H9 (cell line): ENCODE data around the gene EDNRA. TPM values are rescaled to one million over a fixed set of nuclear protein-coding genes. Genes with fewer than 3 reads are reported as not detected.

Source experiments
- DNase-seq: peaks from one replicate; pipeline ENCODE4 v3.0.0-alpha.2; 2017
- H2AFZ ChIP-seq: one replicate; pipeline ENCODE4 v1.6.1; 2013; ENCODE audit warnings: mild to moderate bottlenecking, low read length, control low read depth, moderate library complexity
- H2AK5ac ChIP-seq: 2 replicates; pipeline ENCODE4 v1.6.1; 2013; ENCODE audit warnings: low read length, control low read depth, mixed read lengths; ENCODE audit not compliant: insufficient read length
- H2BK120ac ChIP-seq: one replicate; pipeline ENCODE4 v1.6.1; 2013; ENCODE audit warnings: low read depth, mild to moderate bottlenecking, low read length, control low read depth, inconsistent platforms; ENCODE audit not compliant: poor library complexity, severe bottlenecking
- H2BK12ac ChIP-seq: 2 replicates; pipeline ENCODE4 v1.6.1; 2013; ENCODE audit warnings: low read length, control low read depth, mixed read lengths, low read depth; ENCODE audit not compliant: insufficient read length
- H2BK15ac ChIP-seq: 2 replicates; pipeline ENCODE4 v1.6.1; 2013; ENCODE audit warnings: low read depth, low read length, control low read depth
- H2BK20ac ChIP-seq: one replicate; pipeline ENCODE4 v1.6.1; 2013; ENCODE audit warnings: low read depth, mild to moderate bottlenecking, low read length, control low read depth, inconsistent platforms; ENCODE audit not compliant: poor library complexity, severe bottlenecking
- H2BK5ac ChIP-seq: 2 replicates; pipeline ENCODE4 v1.6.1; 2013; ENCODE audit warnings: low read length, control low read depth, mixed read lengths; ENCODE audit not compliant: insufficient read length
- H3K14ac ChIP-seq: 2 replicates; pipeline ENCODE4 v1.6.1; 2013; ENCODE audit warnings: low read length, control low read depth; ENCODE audit not compliant: insufficient read depth
- H3K18ac ChIP-seq: 2 replicates; pipeline ENCODE4 v1.6.1; 2013; ENCODE audit warnings: low read depth, mild to moderate bottlenecking, mixed read lengths, low read length, control low read depth; ENCODE audit not compliant: insufficient read length
- H3K23ac ChIP-seq: 2 replicates; pipeline ENCODE4 v1.6.1; 2013; ENCODE audit warnings: low read length, control low read depth, mixed read lengths, low read depth; ENCODE audit not compliant: insufficient read length
- H3K23me2 ChIP-seq: 2 replicates; pipeline ENCODE4 v1.6.1; 2013; ENCODE audit warnings: low read depth, mild to moderate bottlenecking, mixed read lengths, low read length, control low read depth; ENCODE audit not compliant: insufficient read length, poor library complexity, severe bottlenecking
- H3K27ac ChIP-seq: 2 replicates; pipeline ENCODE4 v1.5.1; 2013; ENCODE audit warnings: low read length, control low read depth, mixed read lengths, low read depth; ENCODE audit not compliant: insufficient read length
- H3K27me3 ChIP-seq: 2 replicates; pipeline ENCODE4 v1.6.1; 2013; ENCODE audit warnings: low read length, control low read depth, inconsistent platforms; ENCODE audit not compliant: insufficient read depth
- H3K4ac ChIP-seq: 2 replicates; pipeline ENCODE4 v1.6.1; 2013; ENCODE audit warnings: low read depth, mild to moderate bottlenecking, control low read depth, inconsistent platforms, low read length, moderate library complexity
- H3K4me1 ChIP-seq: 2 replicates; pipeline ENCODE4 v1.6.1; 2013; ENCODE audit warnings: low read length, control low read depth, inconsistent platforms; ENCODE audit not compliant: insufficient read depth
- H3K4me2 ChIP-seq: 2 replicates; pipeline ENCODE4 v1.6.1; 2013; ENCODE audit warnings: low read length, control low read depth, mixed read lengths; ENCODE audit not compliant: insufficient read length, insufficient read depth
- H3K56ac ChIP-seq: 2 replicates; pipeline ENCODE4 v1.6.1; 2013; ENCODE audit warnings: low read depth, mild to moderate bottlenecking, mixed read lengths, low read length, control low read depth; ENCODE audit not compliant: insufficient read length
- H3K79me1 ChIP-seq: 2 replicates; pipeline ENCODE4 v1.6.1; 2013; ENCODE audit warnings: low read depth, mild to moderate bottlenecking, moderate library complexity, low read length, control low read depth, inconsistent platforms; ENCODE audit not compliant: insufficient read depth, poor library complexity, severe bottlenecking
- H3K79me2 ChIP-seq: 2 replicates; pipeline ENCODE4 v1.6.1; 2013; ENCODE audit warnings: low read length, control low read depth, inconsistent platforms; ENCODE audit not compliant: insufficient read depth
- H3K9ac ChIP-seq: 2 replicates; pipeline ENCODE4 v1.6.1; 2013; ENCODE audit warnings: low read length, control low read depth, mixed read lengths; ENCODE audit not compliant: insufficient read length; ENCODE audit errors: extremely low read depth
- H3K9me3 ChIP-seq: one replicate; pipeline ENCODE4 v1.6.1; 2013; ENCODE audit warnings: low read depth, low read length, inconsistent platforms; ENCODE audit not compliant: control insufficient read depth
- H3T11ph ChIP-seq: one replicate; pipeline ENCODE4 v1.6.1; 2013; ENCODE audit warnings: mild to moderate bottlenecking, low read length, control low read depth, inconsistent platforms
- H4K20me1 ChIP-seq: one replicate; pipeline ENCODE4 v1.6.1; 2013; ENCODE audit not compliant: control insufficient read depth, insufficient read length, insufficient read depth
- H4K5ac ChIP-seq: 2 replicates; pipeline ENCODE4 v1.6.1; 2013; ENCODE audit warnings: low read depth, mild to moderate bottlenecking, mixed read lengths, low read length, control low read depth; ENCODE audit not compliant: insufficient read length
- H4K8ac ChIP-seq: replicated peaks from 2 replicates; pipeline ENCODE4 v1.6.1; 2013; ENCODE audit warnings: low read length, control low read depth, mixed read lengths, low read depth; ENCODE audit not compliant: insufficient read length
- H4K91ac ChIP-seq: 2 replicates; pipeline ENCODE4 v1.6.1; 2013; ENCODE audit warnings: low read depth, mild to moderate bottlenecking, moderate library complexity, mixed read lengths, low read length, control low read depth; ENCODE audit not compliant: insufficient read length
- H3K27ac Mint-ChIP-seq, 3 experiments: 2 replicates in 2 of 3; 3 replicates in 1 of 3; pipeline ENCODE4 v1.8.0; 2020 to 2021; ENCODE audit warnings: mixed read lengths in 3 of 3, mild to moderate bottlenecking in 1 of 3, moderate library complexity in 1 of 3
- H3K27me3 Mint-ChIP-seq: 2 replicates; pipeline ENCODE4 v1.8.0; 2021; ENCODE audit warnings: low read depth, mild to moderate bottlenecking, moderate library complexity, mixed read lengths
- H3K36me3 Mint-ChIP-seq, 3 experiments: 2 replicates in 2 of 3; 3 replicates in 1 of 3; pipeline ENCODE4 v1.8.0; 2020 to 2021; ENCODE audit warnings: low read depth in 3 of 3, mixed read lengths in 3 of 3; ENCODE audit not compliant: insufficient read depth in 1 of 3
- H3K4me1 Mint-ChIP-seq, 2 experiments: 2 replicates each; pipeline ENCODE4 v1.8.0; 2020; ENCODE audit warnings: mixed read lengths in 2 of 2
- H3K4me3 Mint-ChIP-seq, 2 experiments: 2 replicates in 1 of 2; 3 replicates in 1 of 2; pipeline ENCODE4 v1.8.0; 2020 to 2021; ENCODE audit warnings: mild to moderate bottlenecking in 2 of 2, mixed read lengths in 2 of 2, moderate library complexity in 1 of 2
- H3K9me3 Mint-ChIP-seq, 2 experiments: 2 replicates in 1 of 2; 3 replicates in 1 of 2; pipeline ENCODE4 v1.8.0; 2020; ENCODE audit warnings: mild to moderate bottlenecking in 2 of 2, mixed read lengths in 2 of 2, moderate library complexity in 1 of 2
- CTCF ChIP-seq: fragments of 200-600 bp; sonication (generic); conservative IDR thresholded peaks from 3 replicates; pipeline ENCODE4 v1.8.0; 2021; ENCODE audit warnings: antibody characterized with exemption, mild to moderate bottlenecking
- total RNA-seq: library from RNA; stranded (reverse); gene quantifications from 2 replicates; pipeline ENCODE4 v1.2.1, GENCODE V29; 2021

Gene EDNRA
- total RNA-seq, 1 experiment from 2014 or later, result 1.6 TPM

DNA sequence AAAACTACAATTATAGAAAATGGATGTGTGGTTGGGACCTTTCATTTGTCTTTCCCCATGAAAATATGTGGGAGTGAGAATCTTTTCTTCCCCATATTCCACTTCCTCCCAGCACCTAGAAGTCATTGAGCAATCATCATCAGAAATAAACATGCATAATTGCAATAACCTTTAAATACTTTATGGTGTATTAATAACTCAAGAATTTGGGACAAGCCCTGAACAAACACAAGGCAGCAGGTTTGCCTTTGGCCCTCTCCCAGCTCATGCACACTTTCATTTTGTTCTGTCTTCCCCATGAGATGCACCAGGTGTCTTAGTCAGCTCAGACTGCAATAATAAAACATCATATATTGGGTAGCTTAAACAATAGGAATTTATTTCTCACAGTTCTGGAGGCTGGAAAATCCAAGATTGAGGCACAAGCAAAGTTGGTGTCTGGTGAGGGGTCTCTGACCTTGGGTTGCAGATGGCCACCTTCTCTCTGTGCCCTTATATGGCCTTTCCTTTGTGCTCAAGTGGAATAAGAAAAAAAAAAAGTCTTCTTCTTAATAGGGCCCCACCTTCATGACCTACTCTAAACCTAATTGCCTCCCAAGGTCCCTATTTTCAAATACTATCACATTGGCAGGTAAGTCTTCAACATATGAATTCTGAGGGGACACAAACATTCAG lies 101.6 kb downstream of the EDNRA start:
- Histone ChIP-seq H4K5ac (no peak overlapping the region), H2BK12ac (no peak overlapping the region), H3K23me2 (no peaks in the 10 kb centered on the region), H2BK20ac (no peak overlapping the region), H3K27me3 (no peaks in the 10 kb centered on the region), H3K9ac (no peak overlapping the region), H3T11ph (no peak overlapping the region), H3K4ac (no peak overlapping the region), H2BK120ac (no peak overlapping the region), H2AK5ac (no peak overlapping the region), H2BK15ac (no peak overlapping the region), H4K91ac (no peak overlapping the region), H3K18ac (no peak overlapping the region), H4K8ac (no peak overlapping the region), H3K4me1 (no peaks in the 10 kb centered on the region), H3K23ac (no peak overlapping the region), H3K79me1 (no peaks in the 10 kb centered on the region), H3K14ac (no peak overlapping the region), H3K27ac (no peak overlapping the region), H2BK5ac (no peak overlapping the region), H3K56ac (no peak overlapping the region), H3K9me3 (no peaks in the 10 kb centered on the region), H2AFZ (no peak overlapping the region), H3K4me2 (no peak overlapping the region), H4K20me1 (no peaks in the 10 kb centered on the region), H3K79me2 (no peaks in the 10 kb centered on the region)
- H3K9me3 Mint-ChIP-seq, result peaks cover 4 to 17% of the 10 kb centered on the region in 2 experiments
- H3K27ac Mint-ChIP-seq, result no peak overlapping the region; a peak in 1 of 7 replicates
- no peak for DNase-seq
- no peak for TF ChIP-seq CTCF
- H3K27me3 Mint-ChIP-seq, result no peaks in the 10 kb centered on the region; the same call in 1 of the 2 replicates
- peaks cover 2 to 4% of the 10 kb centered on the region in 2 experiments; a peak in 2 of 4 replicates for H3K4me1 Mint-ChIP-seq
- H3K36me3 Mint-ChIP-seq, result peaks cover 0 to 9% (median 2%) of the 10 kb centered on the region in 3 experiments; a peak in 3 of 7 replicates
- H3K4me3 Mint-ChIP-seq, result no peak overlapping the region
